Stromal cell of bone marrow (primary cell): ENCODE results near the gene TEX44.
"Not testable (repeated sequence)": the region's sequence is repeated elsewhere in the genome, so short reads cannot be mapped to it uniquely, and the experiment has no call there.

Experiments
- DNase-seq: peaks from one replicate; pipeline ENCODE4 v3.0.0-alpha.2; 2012; ENCODE audit warnings: low read depth

The TEX44 gene

GRCh38 chr2:231592636-231593145 lies at the start of gene TEX44:
TSS of gene TEX44 (plus strand) at chr2:231592864. CDS start at chr2:231592952, 88 bp downstream.
- no peak for DNase-seq

GRCh38 chr2:231545105-231545902 lies 47.4 kb upstream of the TEX44 start:
- DNase-seq, result peak; percentile 37

- DNase-seq, result no peak
Measured at GRCh38 chr2:231546014-231546715, 46.5 kb upstream of the TEX44 start.

GRCh38 chr2:231547315-231548110 lies 45.2 kb upstream of the TEX44 start:
- no peak for DNase-seq

GRCh38 chr2:231548752-231549151 lies 43.9 kb upstream of the TEX44 start:
- DNase-seq, result no peak

- no peak for DNase-seq
Measured at GRCh38 chr2:231549446-231550239, 43.0 kb upstream of the TEX44 start.

- DNase-seq, result no peak
Measured at GRCh38 chr2:231552752-231553151, 39.9 kb upstream of the TEX44 start.

GRCh38 chr2:231554327-231554726 lies 38.3 kb upstream of the TEX44 start:
- no peak for DNase-seq

- peak; percentile 58 for DNase-seq
Measured at GRCh38 chr2:231554748-231555545, 37.7 kb upstream of the TEX44 start.

- not testable (repeated sequence) for DNase-seq
Measured at GRCh38 chr2:231556496-231556895, 36.2 kb upstream of the TEX44 start.

GRCh38 chr2:231556981-231557380 lies 35.7 kb upstream of the TEX44 start:
- no peak for DNase-seq

GRCh38 chr2:231557571-231558217 lies 35.0 kb upstream of the TEX44 start:
- DNase-seq, result peak; percentile 76

GRCh38 chr2:231563378-231563961 lies 29.2 kb upstream of the TEX44 start:
- peak; percentile 43 for DNase-seq

GRCh38 chr2:231565887-231566594 lies 26.6 kb upstream of the TEX44 start:
- no peak for DNase-seq

- no peak for DNase-seq
Measured at GRCh38 chr2:231567159-231567558, 25.5 kb upstream of the TEX44 start.

- no peak for DNase-seq
Measured at GRCh38 chr2:231568098-231568784, 24.4 kb upstream of the TEX44 start.

- no peak for DNase-seq
Measured at GRCh38 chr2:231568785-231569435, 23.8 kb upstream of the TEX44 start.

GRCh38 chr2:231570915-231571314 lies 21.7 kb upstream of the TEX44 start:
- DNase-seq, result not testable (repeated sequence)
